ENCODE results near the gene SUPT3H. TPM values are rescaled to one million over a fixed set of nuclear protein-coding genes. Genes with fewer than 3 reads are reported as not detected.

The SUPT3H gene
- total RNA-seq, 3 donors from 2014 or later, result 6.9 to 15.1 (median 13.6) TPM

DNA sequence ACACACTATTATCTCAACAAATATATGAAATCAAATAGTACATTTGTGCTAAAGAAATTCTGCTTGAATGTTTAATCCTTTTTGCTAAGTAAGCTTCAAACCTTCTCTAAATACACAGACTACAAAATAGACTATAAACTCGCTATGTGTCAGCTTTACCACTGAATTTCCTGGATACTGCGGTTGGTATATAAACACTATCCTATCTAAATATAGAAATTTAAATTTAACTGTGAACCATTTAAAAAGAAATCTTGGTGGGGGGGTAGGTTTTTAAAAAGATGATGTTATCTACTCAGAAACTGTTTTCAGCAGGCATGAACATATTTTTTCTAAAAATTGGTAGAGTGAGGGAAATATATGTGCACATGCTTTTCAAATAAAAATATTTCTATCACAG, 356.1 kb downstream of the SUPT3H start:
- no peaks in the 10 kb centered on the region for H3K4me1 ChIP-seq
- no peaks in the 10 kb centered on the region for H3K27me3 ChIP-seq
- H3K27ac ChIP-seq, result no peak overlapping the region
- no peak overlapping the region for H3K4me3 ChIP-seq
- TF ChIP-seq POLR2A (IDR thresholded peaks at IDR 0.05), result no peak
- H3K36me3 ChIP-seq, result no peaks in the 10 kb centered on the region
- DNase-seq (ENCODE audit: low spot score in 2 of 2), result no peak
- intact Hi-C loops (cut with DNase I; ENCODE audit: low total_unique reads), result no loop called here
- no peaks in the 10 kb centered on the region for H3K9me3 ChIP-seq

- TF ChIP-seq POLR2AphosphoS5 (IDR thresholded peaks at IDR 0.05) (no peak), POLR2A (IDR thresholded peaks at IDR 0.05) (no peak), CTCF (IDR thresholded peaks at IDR 0.05) (no peak)
- intact Hi-C loops (cut with DNase I; ENCODE audit: low total_unique reads), result no loop called here
- Histone ChIP-seq H3K4me3 (no peak overlapping the region), H3K27me3 (no peaks in the 10 kb centered on the region), H3K4me1 (no peaks in the 10 kb centered on the region), H3K27ac (no peak overlapping the region), H3K36me3 (no peaks in the 10 kb centered on the region), H3K9me3 (no peaks in the 10 kb centered on the region)
- no peak for DNase-seq (ENCODE audit: low spot score in 2 of 2)
These were observed 365.0 kb downstream of the SUPT3H start for GRCh38 chr6:45012687-45013086.

GRCh38 chr6:45009576-45009975, 368.2 kb downstream of the SUPT3H start:
- Histone ChIP-seq H3K27me3 (no peaks in the 10 kb centered on the region), H3K4me3 (no peak overlapping the region), H3K4me1 (no peaks in the 10 kb centered on the region), H3K36me3 (no peaks in the 10 kb centered on the region), H3K9me3 (no peaks in the 10 kb centered on the region), H3K27ac (no peak overlapping the region)
- DNase-seq (ENCODE audit: low spot score in 2 of 2), result no peak
- intact Hi-C loops (cut with DNase I; ENCODE audit: low total_unique reads), result loop anchor here (10.0 kb wide), 1 partner anchor 335 kb away; no protein-coding TSS in a partner anchor
- no peak for TF ChIP-seq POLR2AphosphoS5 (IDR thresholded peaks at IDR 0.05)

DNA sequence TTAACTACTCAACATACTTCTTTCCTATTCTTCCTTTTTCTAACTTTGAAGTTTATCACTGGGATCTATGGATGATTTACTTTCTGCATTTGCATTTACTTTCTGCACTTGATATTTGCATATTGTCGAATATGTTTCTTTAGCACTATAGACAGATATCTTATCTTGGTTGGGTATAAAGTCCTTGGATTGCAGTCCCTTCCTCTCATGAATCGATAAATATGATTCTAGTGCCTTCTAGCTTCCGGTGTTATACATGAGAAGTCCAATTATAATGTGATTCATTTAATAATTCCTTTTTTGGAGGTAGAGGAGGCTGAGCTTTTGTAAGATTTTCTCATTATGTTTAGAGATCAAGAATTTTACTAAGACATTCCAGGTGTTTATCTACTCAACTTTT, 370.8 kb downstream of the SUPT3H start:
- Histone ChIP-seq H3K4me3 (no peak overlapping the region), H3K9me3 (no peaks in the 10 kb centered on the region), H3K4me1 (no peaks in the 10 kb centered on the region), H3K27me3 (no peaks in the 10 kb centered on the region), H3K27ac (no peak overlapping the region), H3K36me3 (no peaks in the 10 kb centered on the region)
- TF ChIP-seq POLR2A (IDR thresholded peaks at IDR 0.05) (no peak), POLR2AphosphoS5 (IDR thresholded peaks at IDR 0.05) (no peak), CTCF (IDR thresholded peaks at IDR 0.05) (no peak)
- intact Hi-C loops (cut with DNase I; ENCODE audit: low total_unique reads), result loop anchor here (10.0 kb wide), 1 partner anchor 338 kb away; no protein-coding TSS in a partner anchor
- DNase-seq (ENCODE audit: low spot score in 2 of 2), result no peak

DNA sequence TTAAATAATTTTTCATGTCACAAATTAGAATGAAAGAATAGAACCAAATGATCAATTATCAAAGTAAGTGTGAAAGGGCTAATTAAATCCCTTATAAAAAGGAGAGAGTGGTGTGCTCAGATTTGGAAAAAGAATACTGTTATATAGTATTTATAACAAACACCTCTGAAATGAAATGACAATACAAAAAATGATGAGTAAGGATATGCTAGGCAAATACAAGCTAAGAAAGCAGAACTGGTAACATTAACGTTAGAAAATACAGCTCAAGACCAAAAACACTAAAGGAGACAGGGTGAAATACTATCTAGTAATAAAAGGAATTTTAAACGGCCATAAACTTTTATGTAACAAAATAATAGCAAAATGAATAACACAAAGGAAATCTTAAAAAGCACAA, 373.8 kb downstream of the SUPT3H start:
- no peak for TF ChIP-seq CTCF (IDR thresholded peaks at IDR 0.05)
- no peak for TF ChIP-seq POLR2A (IDR thresholded peaks at IDR 0.05)
- no peak for TF ChIP-seq POLR2AphosphoS5 (IDR thresholded peaks at IDR 0.05)
- intact Hi-C loops (cut with DNase I; ENCODE audit: low total_unique reads), result loop anchor here (10.0 kb wide), 1 partner anchor 341 kb away; no protein-coding TSS in a partner anchor
- H3K4me1 ChIP-seq, result no peaks in the 10 kb centered on the region
- no peaks in the 10 kb centered on the region for H3K9me3 ChIP-seq
- no peaks in the 10 kb centered on the region for H3K36me3 ChIP-seq
- H3K4me3 ChIP-seq, result no peak overlapping the region
- no peaks in the 10 kb centered on the region for H3K27me3 ChIP-seq
- no peak for DNase-seq (ENCODE audit: low spot score in 2 of 2)
- no peak overlapping the region for H3K27ac ChIP-seq

DNA sequence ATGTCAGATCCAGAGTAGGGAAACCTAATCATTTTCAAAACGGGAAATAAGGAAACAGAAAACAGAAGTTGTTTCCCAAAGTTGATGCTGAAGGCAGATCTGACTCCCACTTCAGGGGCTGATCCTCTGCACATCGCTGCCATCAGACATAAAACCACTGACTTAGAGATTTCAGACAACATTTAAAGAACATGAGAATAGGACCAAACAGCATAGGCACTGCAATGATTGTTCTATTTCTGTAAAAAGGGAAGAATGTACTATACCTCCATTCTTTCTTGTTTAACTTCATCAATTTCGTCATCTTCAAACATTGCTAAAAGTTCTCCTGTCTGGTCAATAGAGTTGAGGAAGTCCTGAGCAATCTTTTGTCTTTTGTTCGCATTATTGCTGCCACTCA, 374.3 kb downstream of the SUPT3H start:
- Histone ChIP-seq H3K27ac (no peak overlapping the region), H3K4me1 (no peaks in the 10 kb centered on the region), H3K27me3 (no peaks in the 10 kb centered on the region), H3K4me3 (no peak overlapping the region), H3K36me3 (no peaks in the 10 kb centered on the region), H3K9me3 (no peaks in the 10 kb centered on the region)
- intact Hi-C loops (cut with DNase I; ENCODE audit: low total_unique reads), result loop anchor here (10.0 kb wide), 1 partner anchor 341 kb away; no protein-coding TSS in a partner anchor
- no peak for DNase-seq (ENCODE audit: low spot score in 2 of 2)
- TF ChIP-seq POLR2AphosphoS5 (IDR thresholded peaks at IDR 0.05) (no peak), CTCF (IDR thresholded peaks at IDR 0.05) (no peak), POLR2A (IDR thresholded peaks at IDR 0.05) (no peak)

Data from breast epithelium (tissue), 4 donors.